ENCODE measurements around the gene ANKRD17.
"Not testable (repeated sequence)": the region's sequence is repeated elsewhere in the genome, so short reads cannot be mapped to it uniquely, and the experiment has no call there.

ANKRD17 gene

GRCh38 chr4:73220815-73221214 is 37.8 kb downstream of the ANKRD17 start:
- no peak for DNase-seq (ENCODE audit: low spot score)
- TF ChIP-seq CTCF (IDR thresholded peaks at IDR 0.05; ENCODE audit: extremely low read depth, missing control alignments): no peak

DNA sequence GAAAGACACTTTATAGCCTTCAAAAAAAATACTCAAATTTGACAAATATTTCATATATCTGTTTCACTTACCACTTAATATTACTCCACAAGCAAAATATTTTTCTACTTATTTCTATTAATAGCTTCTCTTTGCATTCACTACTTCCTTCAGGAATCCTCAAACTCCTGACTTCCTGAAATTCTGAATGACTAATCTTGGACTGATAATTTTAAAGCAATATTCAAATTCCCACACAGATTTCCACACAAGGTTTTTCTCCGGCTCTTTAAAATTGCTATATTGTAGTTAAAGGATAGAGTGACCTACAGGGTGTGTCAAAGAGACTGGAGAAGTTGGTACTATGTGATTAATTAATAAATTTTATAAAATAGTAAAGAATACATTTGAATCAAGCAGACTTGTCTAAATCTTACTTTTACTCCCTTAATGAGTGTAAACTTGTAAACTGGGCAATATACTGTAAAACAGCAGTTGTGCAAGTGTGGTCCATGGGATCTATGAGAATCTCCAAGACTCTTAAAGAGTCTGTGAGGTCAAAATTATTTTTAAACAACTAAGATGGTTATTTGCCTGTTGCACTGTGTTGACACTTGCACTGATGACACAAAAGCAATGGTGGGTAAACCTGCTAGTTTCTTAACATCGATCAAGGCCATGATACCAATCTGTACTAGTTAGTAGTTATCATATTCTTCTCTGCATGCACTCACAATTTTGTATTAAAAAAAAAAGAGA is 44.5 kb downstream of the ANKRD17 start:
- no peak for TF ChIP-seq CTCF (IDR thresholded peaks at IDR 0.05; ENCODE audit: extremely low read depth, missing control alignments)
- DNase-seq (ENCODE audit: low spot score): no peak

GRCh38 chr4:73212982-73213730 is 45.4 kb downstream of the ANKRD17 start:
- TF ChIP-seq CTCF (IDR thresholded peaks at IDR 0.05; ENCODE audit: extremely low read depth, missing control alignments): no peak
- no peak for DNase-seq (ENCODE audit: low spot score)

DNA sequence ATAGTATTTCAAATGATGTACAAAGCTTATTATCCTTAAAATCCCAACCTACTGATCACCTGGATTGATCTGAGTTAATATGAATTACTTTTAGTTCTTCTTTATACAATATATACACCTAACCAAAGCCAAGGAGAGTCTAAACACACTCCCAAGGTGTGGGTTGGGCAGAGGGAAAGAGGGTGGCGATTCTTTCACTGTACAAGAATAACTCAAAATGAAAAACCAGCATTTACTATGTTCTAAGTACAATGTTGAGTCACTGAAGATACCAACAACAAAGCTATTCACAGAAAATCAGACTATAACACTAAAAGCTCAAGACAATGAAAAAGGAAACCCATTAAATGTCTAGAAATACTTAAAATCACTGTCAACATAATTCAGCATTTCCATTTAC is 46.6 kb downstream of the ANKRD17 start:
- DNase-seq (ENCODE audit: low spot score): no peak
- no peak for TF ChIP-seq CTCF (IDR thresholded peaks at IDR 0.05; ENCODE audit: extremely low read depth, missing control alignments)

- TF ChIP-seq CTCF (IDR thresholded peaks at IDR 0.05; ENCODE audit: extremely low read depth, missing control alignments): no peak
- DNase-seq (ENCODE audit: low spot score): no peak
These were observed 50.2 kb downstream of the ANKRD17 start for GRCh38 chr4:73208376-73208775.

GRCh38 chr4:73206236-73206635 is 52.4 kb downstream of the ANKRD17 start:
- TF ChIP-seq CTCF (IDR thresholded peaks at IDR 0.05; ENCODE audit: extremely low read depth, missing control alignments): no peak
- DNase-seq (ENCODE audit: low spot score): no peak

- no peak for DNase-seq (ENCODE audit: low spot score)
- TF ChIP-seq CTCF (IDR thresholded peaks at IDR 0.05; ENCODE audit: extremely low read depth, missing control alignments): no peak
These were observed 53.1 kb downstream of the ANKRD17 start for GRCh38 chr4:73205482-73205881.

- DNase-seq (ENCODE audit: low spot score): not testable (repeated sequence)
These were observed 54.6 kb downstream of the ANKRD17 start for GRCh38 chr4:73203976-73204375.
